Keratinocyte (primary cell): ENCODE results near the gene CDH8. TPM values are rescaled to one million over a fixed set of nuclear protein-coding genes. Genes with fewer than 3 reads are reported as not detected.

ENCODE experiments used
- DNase-seq: peaks from one replicate; pipeline ENCODE4 v3.0.0-alpha.2; 2011; ENCODE audit warnings: low read depth, missing footprints, low spot score
- FAIRE-seq: peaks from 2 replicates; lab custom pipeline; 2011; peaks lifted over from hg19 to GRCh38; lab: Jason Lieb, UNC
- H2AFZ ChIP-seq: 2 replicates; pipeline ENCODE4 v1.6.0; 2012; ENCODE audit warnings: low read length, control low read depth, inconsistent platforms; ENCODE audit not compliant: control insufficient read depth
- H3K27ac ChIP-seq: 2 replicates; pipeline ENCODE4 v1.5.1; 2011; ENCODE audit warnings: low read length; ENCODE audit not compliant: control insufficient read depth, insufficient read depth
- H3K27me3 ChIP-seq: 3 replicates; pipeline ENCODE4 v1.6.0; 2011; ENCODE audit warnings: low read length; ENCODE audit not compliant: control insufficient read depth, insufficient read depth; ENCODE audit errors: extremely low read depth
- H3K36me3 ChIP-seq, 2 experiments: 2 replicates in 1 of 2; 3 replicates in 1 of 2; pipeline ENCODE4 v1.5.1; 2011; ENCODE audit warnings: low read length in 2 of 2, mild to moderate bottlenecking in 1 of 2; ENCODE audit not compliant: control insufficient read depth in 2 of 2, insufficient read depth in 2 of 2; ENCODE audit errors: extremely low read depth in 1 of 2
- H3K4me1 ChIP-seq: 3 replicates; pipeline ENCODE4 v1.5.1; 2011; ENCODE audit warnings: low read length; ENCODE audit not compliant: control insufficient read depth, insufficient read depth; ENCODE audit errors: extremely low read depth
- H3K4me2 ChIP-seq: 3 replicates; pipeline ENCODE4 v1.6.0; 2011; ENCODE audit warnings: low read depth, low read length; ENCODE audit not compliant: control insufficient read depth, insufficient read depth; ENCODE audit errors: extremely low read depth
- H3K4me3 ChIP-seq, 3 experiments: fragments of 200-600 bp in 1 of 3; sonication (generic) in 1 of 3; 2 replicates in 2 of 3; 3 replicates in 1 of 3; pipeline ENCODE4 v1.5.1; 2011 to 2016; ENCODE audit warnings: low read length in 3 of 3, mild to moderate bottlenecking in 3 of 3, control low read depth in 2 of 3, inconsistent platforms in 1 of 3, low read depth in 1 of 3, mixed read lengths in 1 of 3, mixed run types in 1 of 3, moderate library complexity in 1 of 3; ENCODE audit not compliant: control insufficient read depth in 2 of 3, insufficient read depth in 2 of 3; ENCODE audit errors: extremely low read depth in 1 of 3
- H3K79me2 ChIP-seq: 2 replicates; pipeline ENCODE4 v1.6.0; 2012; ENCODE audit warnings: low read length; ENCODE audit not compliant: control insufficient read depth, insufficient read depth
- H3K9ac ChIP-seq: 3 replicates; pipeline ENCODE4 v1.6.0; 2011; ENCODE audit warnings: low read length; ENCODE audit not compliant: control insufficient read depth, insufficient read depth; ENCODE audit errors: extremely low read depth
- H3K9me1 ChIP-seq: 3 replicates; pipeline ENCODE4 v1.6.0; 2011; ENCODE audit warnings: low read length; ENCODE audit not compliant: control insufficient read depth, insufficient read depth; ENCODE audit errors: extremely low read depth
- H3K9me3 ChIP-seq: 2 replicates; pipeline ENCODE4 v1.5.1; 2012; ENCODE audit warnings: low read depth, low read length; ENCODE audit not compliant: control insufficient read depth
- H4K20me1 ChIP-seq: 3 replicates; pipeline ENCODE4 v1.6.0; 2011; ENCODE audit warnings: low read length; ENCODE audit not compliant: control insufficient read depth, insufficient read depth; ENCODE audit errors: extremely low read depth
- CTCF ChIP-seq, 3 experiments: IDR thresholded peaks in 1 of 3; conservative IDR thresholded peaks in 1 of 3; optimal IDR thresholded peaks in 1 of 3; 2 replicates in 2 of 3; 3 replicates in 1 of 3; pipeline versions ENCODE3 to v1.5.1; 2011; ENCODE audit warnings: low read length in 3 of 3, mild to moderate bottlenecking in 3 of 3, moderate library complexity in 2 of 3, control low read depth in 1 of 3, inconsistent platforms in 1 of 3; ENCODE audit not compliant: insufficient read depth in 2 of 3; ENCODE audit errors: extremely low read depth in 1 of 3
- EZH2 ChIP-seq: IDR thresholded peaks from one replicate; pipeline ENCODE4 v1.6.1; 2012; ENCODE audit warnings: inconsistent platforms, mild to moderate bottlenecking, low read length, moderate library complexity
- dilution Hi-C: fragments of 300-500 bp; cut with MboI; formaldehyde crosslinking; loops from one replicate; pipeline ENCODE4 v1.7.0; 2020; ENCODE audit warnings: low sequenced_read_pairs; ENCODE audit not compliant: extremely low pct_ligation_motif_present
- polyA plus RNA-seq, 5 experiments: library from polyadenylated mRNA; depleted of rRNA in 3 of 5; stranded (reverse) in 3 of 5; stranded (forward) in 1 of 5; unstranded in 1 of 5; fragments of >200 nt; gene quantifications; 1 replicate in 1 of 5; 2 replicates in 3 of 5; 3 replicates in 1 of 5; pipeline versions ENCODE4 v1.2.1 to v1.2.3, GENCODE V29; 2011 to 2012; ENCODE audit warnings: missing spikeins in 2 of 5, low read depth in 1 of 5, low replicate concordance in 1 of 5

CDH8 gene
- polyA plus RNA-seq, 1 donor (not counting 4 experiments of a cell fraction or from before 2014, with no cell fraction given): 0.18 TPM

- no peaks in the 10 kb centered on the region for H3K79me2 ChIP-seq
- no peaks in the 10 kb centered on the region for H3K9me1 ChIP-seq
- H2AFZ ChIP-seq: peak overlapping the region; percentile 51
- H3K27ac ChIP-seq: no peak overlapping the region
- dilution Hi-C loops: no loop called here
- H3K9ac ChIP-seq: no peak overlapping the region
- H3K9me3 ChIP-seq: no peaks in the 10 kb centered on the region
- no peaks in the 10 kb centered on the region for H4K20me1 ChIP-seq
- peak overlapping the region in 2 of 3 experiments; percentile 13 to 52 for H3K4me3 ChIP-seq
- DNase-seq: no peak
- peaks cover 22% of the 10 kb centered on the region for H3K4me1 ChIP-seq
- H3K4me2 ChIP-seq: peak overlapping the region; percentile 66
- H3K36me3 ChIP-seq: no peaks in the 10 kb centered on the region
- peaks cover 40% of the 10 kb centered on the region for H3K27me3 ChIP-seq
- FAIRE-seq: no peak
- TF ChIP-seq EZH2 (no peak), CTCF (optimal IDR thresholded peaks at IDR 0.05 in 1 of 3, IDR thresholded peaks at IDR 0.05 in 1 of 3, conservative IDR thresholded peaks at IDR 0.05 in 1 of 3; ENCODE audit: extremely low read depth in 1 of 3, insufficient read depth in 2 of 3, low read length in 3 of 3) (no peak)
Observed at GRCh38 chr16:62034231-62035114, 1.8 kb downstream of the CDH8 start.

- TF ChIP-seq CTCF (optimal IDR thresholded peaks at IDR 0.05 in 1 of 3, IDR thresholded peaks at IDR 0.05 in 1 of 3, conservative IDR thresholded peaks at IDR 0.05 in 1 of 3; ENCODE audit: extremely low read depth in 1 of 3, insufficient read depth in 2 of 3, low read length in 3 of 3) (no peak), EZH2 (no peak)
- Histone ChIP-seq H3K9ac (no peak overlapping the region), H3K79me2 (no peaks in the 10 kb centered on the region), H3K27me3 (peaks cover 40% of the 10 kb centered on the region), H4K20me1 (no peaks in the 10 kb centered on the region), H3K9me1 (no peaks in the 10 kb centered on the region), H3K9me3 (no peaks in the 10 kb centered on the region), H2AFZ (no peak overlapping the region), H3K27ac (no peak overlapping the region), H3K4me3 (no peak overlapping the region), H3K36me3 (no peaks in the 10 kb centered on the region), H3K4me2 (no peak overlapping the region), H3K4me1 (peaks cover 22% of the 10 kb centered on the region)
- FAIRE-seq (no peak), DNase-seq (no peak)
- dilution Hi-C loops: no loop called here
Observed at GRCh38 chr16:62033065-62033464, 3.2 kb downstream of the CDH8 start.
